ENCODE measurements around the gene KLHL26.

GRCh38 chr19:18591735-18592385, 45.0 kb upstream of the KLHL26 start:
- TF ChIP-seq EP300 (IDR thresholded peaks at IDR 0.05) (no peak), POLR2A (IDR thresholded peaks at IDR 0.05) (no peak), CTCF (IDR thresholded peaks at IDR 0.05) (no peak), POLR2AphosphoS5 (IDR thresholded peaks at IDR 0.05) (no peak)
